ENCODE measurements around the gene EHBP1.
A peak's percentile ranks its signal among the peaks of the same experiment; 100 is the strongest.

The EHBP1 gene

DNA sequence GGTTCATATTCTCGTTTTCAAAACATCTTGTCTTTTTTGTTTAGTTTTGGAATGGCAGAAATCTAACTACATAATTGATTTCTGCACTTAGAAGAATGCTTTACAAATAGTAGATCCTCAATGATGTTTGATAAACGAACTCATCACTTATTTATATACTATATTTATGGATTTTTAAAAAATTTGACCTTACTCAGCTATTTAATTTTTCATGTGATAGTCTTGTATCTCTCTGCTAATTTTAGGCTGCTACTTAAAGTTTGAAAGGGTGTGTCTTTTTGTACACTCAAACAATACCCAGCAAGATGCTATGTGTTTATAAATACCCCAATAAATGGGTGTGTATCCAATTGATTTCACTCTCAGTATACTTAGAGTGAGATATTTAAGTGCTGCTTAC, 86.9 kb downstream of the EHBP1 start:
- no peak for TF ChIP-seq YY1 (IDR thresholded peaks at IDR 0.05; ENCODE audit: low read depth)
- TF ChIP-seq ZBTB7A (IDR thresholded peaks at IDR 0.05; ENCODE audit: low read depth): no peak
- TF ChIP-seq, protein P1, sequence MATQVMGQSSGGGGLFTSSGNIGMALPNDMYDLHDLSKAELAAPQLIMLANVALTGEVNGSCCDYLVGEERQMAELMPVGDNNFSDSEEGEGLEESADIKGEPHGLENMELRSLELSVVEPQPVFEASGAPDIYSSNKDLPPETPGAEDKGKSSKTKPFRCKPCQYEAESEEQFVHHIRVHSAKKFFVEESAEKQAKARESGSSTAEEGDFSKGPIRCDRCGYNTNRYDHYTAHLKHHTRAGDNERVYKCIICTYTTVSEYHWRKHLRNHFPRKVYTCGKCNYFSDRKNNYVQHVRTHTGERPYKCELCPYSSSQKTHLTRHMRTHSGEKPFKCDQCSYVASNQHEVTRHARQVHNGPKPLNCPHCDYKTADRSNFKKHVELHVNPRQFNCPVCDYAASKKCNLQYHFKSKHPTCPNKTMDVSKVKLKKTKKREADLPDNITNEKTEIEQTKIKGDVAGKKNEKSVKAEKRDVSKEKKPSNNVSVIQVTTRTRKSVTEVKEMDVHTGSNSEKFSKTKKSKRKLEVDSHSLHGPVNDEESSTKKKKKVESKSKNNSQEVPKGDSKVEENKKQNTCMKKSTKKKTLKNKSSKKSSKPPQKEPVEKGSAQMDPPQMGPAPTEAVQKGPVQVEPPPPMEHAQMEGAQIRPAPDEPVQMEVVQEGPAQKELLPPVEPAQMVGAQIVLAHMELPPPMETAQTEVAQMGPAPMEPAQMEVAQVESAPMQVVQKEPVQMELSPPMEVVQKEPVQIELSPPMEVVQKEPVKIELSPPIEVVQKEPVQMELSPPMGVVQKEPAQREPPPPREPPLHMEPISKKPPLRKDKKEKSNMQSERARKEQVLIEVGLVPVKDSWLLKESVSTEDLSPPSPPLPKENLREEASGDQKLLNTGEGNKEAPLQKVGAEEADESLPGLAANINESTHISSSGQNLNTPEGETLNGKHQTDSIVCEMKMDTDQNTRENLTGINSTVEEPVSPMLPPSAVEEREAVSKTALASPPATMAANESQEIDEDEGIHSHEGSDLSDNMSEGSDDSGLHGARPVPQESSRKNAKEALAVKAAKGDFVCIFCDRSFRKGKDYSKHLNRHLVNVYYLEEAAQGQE (IDR thresholded peaks at IDR 0.05; ENCODE audit: low read depth): no peak
- TF ChIP-seq CEBPB (IDR thresholded peaks at IDR 0.05): no peak
- no peak for TF ChIP-seq TAF1 (IDR thresholded peaks at IDR 0.05; ENCODE audit: low read depth)
- no peak for TF ChIP-seq CREB1 (IDR thresholded peaks at IDR 0.05; ENCODE audit: low read depth)
- TF ChIP-seq TEAD4 (IDR thresholded peaks at IDR 0.05): no peak
- TF ChIP-seq FOXM1 (IDR thresholded peaks at IDR 0.05; ENCODE audit: borderline replicate concordance, low read depth): no peak
- TF ChIP-seq TCF12 (IDR thresholded peaks at IDR 0.05; ENCODE audit: low read depth): no peak
- no peak for TF ChIP-seq EP300 (IDR thresholded peaks at IDR 0.05; ENCODE audit: borderline replicate concordance)
- TF ChIP-seq EGR1 (IDR thresholded peaks at IDR 0.05): no peak
- no peak for TF ChIP-seq RAD21 (IDR thresholded peaks at IDR 0.05; ENCODE audit: low read depth)
- TF ChIP-seq, protein P2, sequence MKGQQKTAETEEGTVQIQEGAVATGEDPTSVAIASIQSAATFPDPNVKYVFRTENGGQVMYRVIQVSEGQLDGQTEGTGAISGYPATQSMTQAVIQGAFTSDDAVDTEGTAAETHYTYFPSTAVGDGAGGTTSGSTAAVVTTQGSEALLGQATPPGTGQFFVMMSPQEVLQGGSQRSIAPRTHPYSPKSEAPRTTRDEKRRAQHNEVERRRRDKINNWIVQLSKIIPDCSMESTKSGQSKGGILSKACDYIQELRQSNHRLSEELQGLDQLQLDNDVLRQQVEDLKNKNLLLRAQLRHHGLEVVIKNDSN (IDR thresholded peaks at IDR 0.05): no peak
- TF ChIP-seq, protein P3, sequence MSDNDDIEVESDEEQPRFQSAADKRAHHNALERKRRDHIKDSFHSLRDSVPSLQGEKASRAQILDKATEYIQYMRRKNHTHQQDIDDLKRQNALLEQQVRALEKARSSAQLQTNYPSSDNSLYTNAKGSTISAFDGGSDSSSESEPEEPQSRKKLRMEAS (IDR thresholded peaks at IDR 0.05): no peak

DNA sequence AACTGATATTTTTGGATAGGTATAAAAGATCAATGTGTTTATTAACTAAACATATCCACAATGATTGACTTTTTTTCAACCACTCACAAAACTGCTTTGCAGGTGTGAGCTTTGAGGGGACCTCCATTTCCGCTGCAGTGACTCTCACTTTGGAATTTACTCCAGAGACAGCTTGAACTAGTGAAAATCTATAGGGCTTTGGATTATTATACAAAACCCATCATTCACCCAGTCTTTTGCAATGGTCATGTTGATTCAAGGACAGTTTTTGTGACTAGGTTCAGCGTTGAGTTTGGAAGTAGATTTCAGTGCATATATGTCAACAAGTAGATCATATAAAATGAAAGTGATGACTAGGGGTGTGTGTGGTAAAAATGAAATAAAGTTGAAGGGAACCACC, 87.7 kb downstream of the EHBP1 start:
- TF ChIP-seq EP300 (IDR thresholded peaks at IDR 0.05; ENCODE audit: borderline replicate concordance) (no peak), FOXM1 (IDR thresholded peaks at IDR 0.05; ENCODE audit: borderline replicate concordance, low read depth) (no peak), TAF1 (IDR thresholded peaks at IDR 0.05; ENCODE audit: low read depth) (no peak), TCF12 (IDR thresholded peaks at IDR 0.05; ENCODE audit: low read depth) (no peak), RAD21 (IDR thresholded peaks at IDR 0.05; ENCODE audit: low read depth) (no peak), NFIC (IDR thresholded peaks at IDR 0.05) (no peak), EGR1 (IDR thresholded peaks at IDR 0.05) (no peak)
- TF ChIP-seq, protein P1 (IDR thresholded peaks at IDR 0.05; ENCODE audit: low read depth): no peak

DNA sequence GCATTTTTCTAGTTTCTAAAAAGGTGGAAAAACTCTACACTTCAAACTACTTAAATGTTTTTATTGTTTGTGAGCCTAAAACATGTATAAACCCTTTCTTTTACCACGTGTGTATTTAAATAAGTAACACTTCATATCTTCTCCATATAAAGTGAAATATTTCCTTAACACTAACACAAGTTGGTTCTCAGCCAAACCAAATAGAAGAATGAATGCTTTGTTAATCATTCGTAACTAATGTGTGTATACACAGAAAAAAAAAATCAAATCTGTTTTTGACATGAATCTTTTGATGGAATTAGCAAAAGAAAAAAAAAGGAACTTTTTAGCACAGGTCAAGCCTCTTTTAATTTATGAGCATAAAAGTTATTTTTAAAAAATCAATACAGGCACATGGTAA, 89.3 kb downstream of the EHBP1 start:
- TF ChIP-seq CREB1 (IDR thresholded peaks at IDR 0.05; ENCODE audit: low read depth) (no peak), ZBTB7A (IDR thresholded peaks at IDR 0.05; ENCODE audit: low read depth) (no peak), CEBPB (IDR thresholded peaks at IDR 0.05) (no peak), RAD21 (IDR thresholded peaks at IDR 0.05; ENCODE audit: low read depth) (no peak), NFIC (IDR thresholded peaks at IDR 0.05) (peak; percentile 88)

DNA sequence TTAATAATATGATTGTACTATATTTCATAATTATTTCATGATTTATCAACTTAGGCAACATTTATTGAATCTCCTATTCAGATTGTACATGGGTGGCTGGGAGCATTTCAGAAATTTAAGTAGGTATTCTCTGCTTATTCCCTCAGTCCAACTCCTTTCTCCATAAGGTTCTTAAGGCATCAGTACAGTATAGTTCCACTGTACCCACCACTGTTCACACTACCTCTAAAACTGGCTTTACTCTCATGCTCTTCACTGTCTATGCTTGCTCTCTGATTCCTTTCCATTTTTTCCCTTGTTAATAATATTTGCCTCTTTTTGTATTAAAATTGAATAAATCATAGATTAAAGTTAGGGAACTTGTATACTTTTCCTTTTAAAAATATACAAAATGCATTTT, 89.8 kb downstream of the EHBP1 start:
- TF ChIP-seq FOXM1 (IDR thresholded peaks at IDR 0.05; ENCODE audit: borderline replicate concordance, low read depth) (no peak), NFIC (IDR thresholded peaks at IDR 0.05) (no peak), TEAD4 (IDR thresholded peaks at IDR 0.05) (no peak), YY1 (IDR thresholded peaks at IDR 0.05; ENCODE audit: low read depth) (no peak), EGR1 (IDR thresholded peaks at IDR 0.05) (no peak)

DNA sequence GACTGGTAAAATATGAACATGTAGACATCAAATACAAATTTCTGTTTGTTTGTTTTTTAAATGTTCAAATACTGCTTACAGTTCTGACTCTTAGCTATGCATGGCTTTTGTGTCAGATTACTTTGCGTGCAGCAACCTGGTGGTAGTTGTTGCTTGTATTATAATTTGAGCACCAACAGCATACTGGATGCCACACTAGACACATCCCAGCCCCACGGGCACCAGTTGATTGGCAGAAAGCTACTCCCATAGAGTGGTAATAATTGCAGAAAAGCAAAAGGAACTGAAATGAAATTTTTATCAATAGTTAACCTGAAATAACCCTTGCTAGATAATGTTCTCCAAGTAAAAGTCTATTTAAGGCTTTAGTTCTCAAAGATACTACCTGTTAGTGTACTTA, 91.6 kb downstream of the EHBP1 start:
- no peak for TF ChIP-seq TAF1 (IDR thresholded peaks at IDR 0.05; ENCODE audit: low read depth)
- TF ChIP-seq YY1 (IDR thresholded peaks at IDR 0.05; ENCODE audit: low read depth): no peak
- no peak for TF ChIP-seq EGR1 (IDR thresholded peaks at IDR 0.05)
- TF ChIP-seq, protein P1 (IDR thresholded peaks at IDR 0.05; ENCODE audit: low read depth): no peak
- no peak for TF ChIP-seq NFIC (IDR thresholded peaks at IDR 0.05)
- no peak for TF ChIP-seq EP300 (IDR thresholded peaks at IDR 0.05; ENCODE audit: borderline replicate concordance)
- no peak for TF ChIP-seq CREB1 (IDR thresholded peaks at IDR 0.05; ENCODE audit: low read depth)
- TF ChIP-seq CEBPB (IDR thresholded peaks at IDR 0.05): no peak
- no peak for TF ChIP-seq TCF12 (IDR thresholded peaks at IDR 0.05; ENCODE audit: low read depth)
- no peak for TF ChIP-seq FOXM1 (IDR thresholded peaks at IDR 0.05; ENCODE audit: borderline replicate concordance, low read depth)
- TF ChIP-seq, protein P2 (IDR thresholded peaks at IDR 0.05): no peak
- TF ChIP-seq TEAD4 (IDR thresholded peaks at IDR 0.05): no peak
- TF ChIP-seq RAD21 (IDR thresholded peaks at IDR 0.05; ENCODE audit: low read depth): no peak
- TF ChIP-seq ZBTB7A (IDR thresholded peaks at IDR 0.05; ENCODE audit: low read depth): no peak
- TF ChIP-seq, protein P3 (IDR thresholded peaks at IDR 0.05): no peak
